Stimulated activated CD4-positive, alpha-beta T cell treated with anti-CD3 and anti-CD28 coated beads, Interleukin-4, amount 100 ng/mL, for 24 hours (primary cell): Measurements from ENCODE around the gene MEX3D.

ENCODE experiments used
- DNase-seq: peaks from one replicate; pipeline ENCODE4 v3.0.0-alpha.2; 2020

Gene MEX3D

GRCh38 chr19:1514986-1515721 lies 53.0 kb downstream of the MEX3D start:
- no peak for DNase-seq

GRCh38 chr19:1514295-1514661 lies 53.8 kb downstream of the MEX3D start:
- no peak for DNase-seq

DNA sequence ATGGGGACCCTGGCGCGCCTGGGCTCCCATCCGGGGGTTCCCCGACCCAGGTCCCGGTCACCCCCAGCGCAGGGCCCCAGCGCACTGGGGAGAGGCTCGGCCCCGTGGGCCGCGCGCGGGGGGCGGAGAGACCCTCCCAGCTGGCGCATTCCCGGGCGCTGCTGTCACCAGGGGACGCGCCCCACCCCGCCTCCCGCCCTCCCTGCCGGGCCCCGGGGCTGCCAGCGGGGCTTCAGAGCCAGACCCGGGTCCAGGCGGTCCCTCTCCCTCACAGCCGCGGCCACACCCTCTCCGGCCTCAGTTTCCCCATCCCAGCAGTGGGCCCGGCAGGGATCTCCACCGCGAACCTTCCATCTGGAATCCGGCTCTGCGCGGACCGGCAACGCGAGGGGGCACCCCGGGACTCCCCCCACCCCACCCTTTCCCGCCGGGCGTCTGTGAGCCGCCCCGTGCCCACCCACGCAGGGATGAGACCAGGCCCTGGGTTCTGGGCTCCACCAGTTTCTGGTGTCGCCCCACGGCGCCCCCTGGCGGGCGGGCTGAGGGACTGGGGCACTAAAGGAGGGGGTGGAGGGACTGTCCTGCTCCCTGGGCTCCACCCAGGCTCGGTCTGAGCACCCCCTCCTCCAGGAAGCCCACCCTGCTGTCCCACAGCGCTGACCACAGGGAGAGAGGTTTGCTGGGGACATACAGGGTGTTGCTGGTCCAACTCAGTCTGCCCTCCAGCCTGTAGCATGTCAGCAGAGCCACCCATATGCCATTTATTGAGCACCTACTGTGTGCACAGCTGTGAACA lies 54.4 kb downstream of the MEX3D start:
- DNase-seq, result peak; percentile 70

DNA sequence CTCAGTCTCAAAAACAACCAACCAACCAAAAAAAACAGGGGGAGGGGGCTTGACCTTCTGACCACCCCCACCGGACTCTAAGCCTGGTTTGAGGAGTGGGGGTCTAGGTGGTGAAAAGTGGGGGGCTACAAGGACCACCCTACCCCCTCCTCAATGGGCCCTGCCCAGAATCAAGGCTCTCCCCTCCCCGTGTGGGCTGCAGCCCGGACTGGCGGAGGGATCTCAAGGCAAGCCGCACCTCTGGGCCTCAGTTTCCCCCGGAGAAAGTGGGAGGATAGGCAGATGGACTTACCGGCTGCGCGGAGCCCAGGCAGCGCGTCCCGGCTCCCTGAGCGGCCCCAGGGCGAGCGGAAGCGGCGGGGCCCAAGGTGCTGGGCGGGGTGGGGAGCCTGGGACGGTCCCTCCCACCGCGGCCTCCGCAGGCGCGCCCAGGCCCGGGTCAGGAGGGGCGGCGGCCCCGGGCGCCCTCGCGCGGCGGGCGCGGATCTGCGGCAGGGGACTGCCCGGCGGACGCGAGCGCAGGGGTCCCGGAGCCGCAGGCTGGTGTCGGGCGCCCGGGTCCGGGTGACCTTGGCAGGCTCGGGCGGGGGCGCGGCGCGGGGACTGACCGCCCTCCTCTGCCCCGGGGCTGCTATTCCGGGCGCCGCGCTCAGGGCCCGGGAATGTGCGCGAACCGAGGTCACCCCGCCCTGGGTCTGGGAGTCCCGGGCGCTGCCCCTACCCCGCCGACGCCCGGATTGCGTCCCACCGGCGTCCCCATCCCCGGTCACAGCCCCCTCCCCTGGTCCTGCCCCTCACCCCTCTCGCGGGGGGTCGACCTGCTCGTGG lies 55.2 kb downstream of the MEX3D start, which contains the start of gene ADAMTSL5:
TSS of gene ADAMTSL5 (minus strand) at position 349 of the 828 bp plus-strand sequence. CDS start 2,076 bp downstream, outside the sequence.
- DNase-seq, result peak; percentile 67

DNA sequence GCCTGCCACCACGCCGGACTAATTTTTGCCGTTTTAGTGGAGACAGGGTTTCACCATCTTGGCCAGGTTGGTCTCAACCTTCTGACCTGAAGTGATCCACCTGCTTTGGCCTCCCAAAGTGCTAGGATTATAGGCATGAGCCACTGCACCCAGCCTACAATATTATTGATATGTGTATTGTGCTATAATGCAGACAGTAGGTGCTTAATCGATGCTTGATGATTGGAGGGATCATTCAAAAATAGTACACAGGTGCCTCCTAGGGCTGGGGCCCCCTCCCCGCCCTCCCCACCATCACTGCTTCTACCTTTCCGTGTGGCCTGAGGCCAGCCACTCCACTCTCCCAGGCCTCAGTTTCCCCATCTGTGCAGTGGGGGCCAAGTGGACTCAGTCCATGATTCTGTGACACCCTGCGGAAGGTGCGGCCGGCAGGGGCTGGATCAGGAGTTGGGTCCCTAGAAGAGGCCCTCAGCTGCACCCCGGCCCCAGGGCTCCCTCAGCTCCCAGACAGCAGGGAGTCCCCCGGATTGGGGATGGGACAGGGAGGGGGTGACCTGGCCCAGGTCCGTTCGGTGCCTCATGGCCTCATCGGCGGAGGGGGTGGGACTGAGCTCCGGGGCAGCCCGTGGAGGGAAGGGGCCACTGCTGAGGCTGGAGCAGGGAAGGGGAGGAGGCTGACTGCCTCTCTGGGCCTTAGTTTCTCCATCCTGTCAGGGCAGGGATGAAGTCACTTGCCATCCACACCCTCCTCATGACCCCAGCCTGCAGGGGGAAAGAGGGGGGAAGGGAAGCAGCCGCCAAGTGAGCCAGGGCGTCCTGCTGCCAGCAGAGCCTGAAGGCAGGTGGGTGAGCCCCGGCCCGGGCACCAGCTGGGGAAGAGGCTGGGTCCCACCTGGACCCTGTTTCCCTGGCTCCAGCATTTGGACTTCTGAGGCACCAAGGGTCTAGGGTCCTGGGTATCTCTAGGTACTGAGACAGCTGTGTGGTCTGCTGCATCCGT lies 56.5 kb downstream of the MEX3D start:
- DNase-seq, result no peak

DNA sequence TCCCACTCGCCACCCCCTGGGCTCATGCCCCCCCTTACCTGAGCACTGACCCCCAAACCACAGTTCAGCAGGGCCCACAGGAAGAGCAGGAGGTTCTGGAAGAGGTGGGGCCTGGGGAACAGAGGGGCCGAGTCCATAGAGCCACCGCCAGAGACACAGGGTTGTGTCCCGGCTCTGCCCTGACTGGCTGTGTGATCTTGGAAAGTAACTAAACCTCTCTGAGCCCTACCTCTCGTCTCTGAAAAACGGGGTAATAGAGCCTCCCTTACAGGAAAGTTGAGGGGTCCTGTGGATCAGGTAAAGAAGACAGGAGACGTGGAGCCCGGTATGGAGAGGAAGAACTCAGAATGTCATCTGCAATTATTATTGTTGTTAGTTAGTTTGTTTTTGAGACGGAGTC lies 57.3 kb downstream of the MEX3D start:
- DNase-seq, result no peak

DNA sequence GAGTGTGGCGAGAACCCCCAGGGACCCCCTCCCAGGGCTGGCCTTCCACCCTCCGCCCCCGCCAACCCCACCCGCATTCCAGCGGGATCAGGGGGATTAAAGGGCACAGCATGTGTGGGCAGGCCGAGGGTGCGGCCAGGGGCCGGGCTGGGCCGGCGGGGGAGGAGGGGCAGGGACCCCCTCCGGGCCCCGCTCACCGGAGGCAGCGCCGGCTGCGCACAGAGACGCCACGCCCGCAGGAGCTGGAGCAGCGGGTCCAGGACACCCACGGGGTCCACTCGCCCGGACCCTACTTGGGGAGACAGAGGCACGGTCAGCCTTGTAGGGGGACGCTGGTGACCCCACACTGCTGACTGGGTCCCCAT lies 57.7 kb downstream of the MEX3D start:
- no peak for DNase-seq

GRCh38 chr19:1509602-1510441 lies 58.3 kb downstream of the MEX3D start:
- no peak for DNase-seq

- no peak for DNase-seq
These were observed 59.6 kb downstream of the MEX3D start for GRCh38 chr19:1508507-1508856.

DNA sequence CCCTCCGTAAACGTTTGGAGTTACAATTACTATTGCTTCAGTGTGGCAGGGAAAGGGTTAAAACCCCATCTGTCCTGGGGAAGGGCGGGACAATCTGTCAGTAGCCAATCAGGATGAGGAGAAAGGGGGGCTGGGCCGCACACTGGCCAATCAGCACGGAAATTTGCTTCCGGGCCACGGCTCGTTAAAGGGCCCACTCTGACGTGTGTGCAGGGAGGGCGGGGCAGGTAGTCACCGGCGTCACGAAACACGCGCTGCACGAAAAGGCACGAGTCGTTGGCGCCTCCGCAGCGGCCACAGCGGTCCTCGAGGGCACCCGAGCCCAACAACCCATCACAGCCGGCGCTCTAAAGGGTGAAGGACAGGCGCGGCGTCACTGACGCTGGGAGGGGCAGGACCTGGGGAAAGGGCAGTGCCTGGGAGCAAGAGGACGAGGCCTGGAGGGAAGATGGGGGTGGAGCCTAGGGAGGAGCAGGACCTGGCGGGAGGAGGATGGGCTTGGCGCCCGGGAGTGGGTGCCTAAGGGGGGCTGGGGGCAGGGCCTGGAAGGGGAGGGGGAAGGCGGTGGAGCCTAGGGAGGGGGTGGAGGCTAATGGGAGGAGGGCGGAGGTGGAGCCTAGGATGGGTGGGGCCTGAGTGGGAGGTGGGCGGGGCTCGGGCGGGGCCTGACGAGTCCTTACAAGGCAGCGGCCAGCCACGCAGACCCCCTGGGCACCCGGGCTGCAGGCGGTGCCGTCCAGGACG lies 60.2 kb downstream of the MEX3D start:
- peak; percentile 94 for DNase-seq

DNA sequence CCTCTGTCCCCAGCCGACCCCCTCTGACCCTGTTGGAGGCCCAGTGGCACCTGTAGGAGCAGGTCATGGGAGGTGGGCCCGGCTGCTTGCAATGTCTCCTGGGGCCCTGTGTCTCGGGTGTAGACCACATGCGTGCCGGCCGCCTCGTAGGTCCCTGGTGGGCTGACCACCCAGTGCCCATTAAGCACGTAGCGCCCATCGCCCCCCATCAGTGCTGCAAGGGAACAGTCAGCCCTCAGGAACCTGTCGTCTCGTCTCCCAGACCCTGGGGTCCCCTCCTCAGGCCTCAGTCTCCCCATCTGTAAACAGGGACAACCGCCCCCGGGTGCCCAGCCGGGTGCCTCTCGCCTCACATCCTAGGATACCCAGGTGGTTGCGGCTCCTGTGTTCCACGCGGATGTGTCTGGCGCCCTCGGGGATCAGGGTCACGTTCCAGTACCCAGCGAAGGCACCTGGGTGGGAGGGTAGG lies 60.9 kb downstream of the MEX3D start:
- DNase-seq, result no peak

- DNase-seq, result no peak
These were observed 61.9 kb downstream of the MEX3D start for GRCh38 chr19:1505991-1506881.

DNA sequence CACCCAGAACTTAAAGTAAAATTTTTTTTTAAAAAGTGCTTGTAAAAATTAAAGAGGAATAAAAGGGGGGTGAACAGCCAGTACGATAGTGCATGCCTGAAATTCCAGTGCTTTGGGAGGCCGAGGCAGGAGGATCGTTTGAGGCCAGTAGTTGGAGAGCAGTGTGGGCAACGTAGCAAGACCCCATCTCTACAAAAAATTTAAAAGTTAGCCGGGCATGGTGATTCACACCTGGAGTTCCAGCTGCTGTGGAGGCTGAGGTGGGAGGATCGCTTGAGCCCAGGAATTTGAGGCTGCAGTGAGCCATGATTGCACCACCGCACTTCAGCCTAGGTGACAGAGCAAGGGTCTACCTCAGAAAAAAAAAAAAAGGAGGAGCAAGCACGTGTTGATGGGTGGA lies 63.1 kb downstream of the MEX3D start:
- no peak for DNase-seq
